ENCODE data around the gene TMEM144.
"Not testable (repeated sequence)": the region's sequence is repeated elsewhere in the genome, so short reads cannot be mapped to it uniquely, and the experiment has no call there.

TMEM144 gene

DNA sequence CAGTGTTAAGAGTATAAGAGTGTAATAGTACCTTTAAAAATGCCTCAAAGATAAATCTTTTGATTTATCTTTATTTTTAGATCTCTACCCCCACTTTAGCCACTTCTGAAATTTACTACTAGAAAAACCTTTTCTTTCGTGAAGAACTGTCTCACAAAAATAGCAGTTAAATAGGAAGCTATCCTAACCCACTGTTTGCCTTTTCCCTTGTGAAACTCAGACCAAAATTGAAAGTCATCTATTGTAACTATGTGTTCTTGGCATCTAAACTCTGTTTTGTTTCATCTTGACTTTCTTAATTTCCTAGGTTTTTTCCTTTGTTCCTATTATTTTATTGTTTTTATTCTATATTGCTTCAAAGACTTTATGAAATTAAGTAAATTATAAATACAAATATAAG is 7.8 kb upstream of the TMEM144 start:
- no peak for TF ChIP-seq ZNF274 (IDR thresholded peaks at IDR 0.05; ENCODE audit: low read depth, low read length)
- H3K4me3 ChIP-seq (ENCODE audit: low read length) = no peak overlapping the region

GRCh38 chr4:158203436-158203835 is 6.8 kb upstream of the TMEM144 start:
- TF ChIP-seq ZNF274 (IDR thresholded peaks at IDR 0.05; ENCODE audit: low read depth, low read length) = no peak
- H3K4me3 ChIP-seq (ENCODE audit: low read length) = no peak overlapping the region

DNA sequence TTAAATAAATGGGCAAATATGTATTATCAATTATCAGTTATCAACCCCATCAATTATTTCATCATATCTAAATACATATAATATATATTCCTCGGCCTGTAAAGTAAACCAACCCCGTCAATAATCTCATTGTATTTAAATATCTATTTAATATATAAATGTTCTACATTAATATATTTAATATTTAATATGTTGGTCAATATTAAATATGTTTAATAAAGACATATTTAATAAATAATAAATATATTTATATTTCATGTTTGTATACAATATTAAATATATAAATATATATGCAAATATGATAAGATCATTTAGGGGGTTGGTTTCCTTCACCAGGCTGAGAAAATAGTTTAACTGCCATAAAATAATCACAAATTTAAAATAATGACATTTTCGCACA is 6.4 kb upstream of the TMEM144 start:
- TF ChIP-seq ZNF274 (IDR thresholded peaks at IDR 0.05; ENCODE audit: low read depth, low read length) = no peak
- H3K4me3 ChIP-seq (ENCODE audit: low read length) = no peak overlapping the region

GRCh38 chr4:158208963-158209640 is 1.2 kb upstream of the TMEM144 start:
- TF ChIP-seq ZNF274 (IDR thresholded peaks at IDR 0.05; ENCODE audit: low read depth, low read length) = no peak
- no peak overlapping the region for H3K4me3 ChIP-seq (ENCODE audit: low read length)

GRCh38 chr4:158211222-158211621 is 936 bp downstream of the TMEM144 start:
- 0 out of 2 replicates have a peak overlapping the region, but pooled peaks have one; percentile 31 for H3K4me3 ChIP-seq (ENCODE audit: low read length)
- TF ChIP-seq ZNF274 (IDR thresholded peaks at IDR 0.05; ENCODE audit: low read depth, low read length) = no peak

DNA sequence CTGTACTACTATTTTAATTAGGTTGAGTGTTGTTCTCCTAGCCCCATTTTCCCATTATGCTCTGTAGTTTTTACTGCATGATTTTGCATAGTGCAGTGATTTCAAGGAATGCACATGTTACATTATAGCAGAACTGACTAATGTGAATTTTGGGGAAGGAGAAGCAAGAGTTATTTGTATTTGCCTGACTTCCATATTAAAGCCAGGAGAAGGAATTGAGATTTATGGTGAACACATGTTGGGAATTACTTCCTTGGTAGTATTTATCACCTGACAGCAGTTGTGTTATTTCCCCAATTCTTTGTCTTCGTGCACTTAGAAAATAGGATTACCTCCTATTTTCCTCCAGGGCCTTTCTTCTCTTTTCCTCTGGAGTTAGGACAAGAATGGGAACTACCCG is 3.2 kb downstream of the TMEM144 start:
- no peak for TF ChIP-seq ZNF274 (IDR thresholded peaks at IDR 0.05; ENCODE audit: low read depth, low read length)
- no peak overlapping the region for H3K4me3 ChIP-seq (ENCODE audit: low read length)

DNA sequence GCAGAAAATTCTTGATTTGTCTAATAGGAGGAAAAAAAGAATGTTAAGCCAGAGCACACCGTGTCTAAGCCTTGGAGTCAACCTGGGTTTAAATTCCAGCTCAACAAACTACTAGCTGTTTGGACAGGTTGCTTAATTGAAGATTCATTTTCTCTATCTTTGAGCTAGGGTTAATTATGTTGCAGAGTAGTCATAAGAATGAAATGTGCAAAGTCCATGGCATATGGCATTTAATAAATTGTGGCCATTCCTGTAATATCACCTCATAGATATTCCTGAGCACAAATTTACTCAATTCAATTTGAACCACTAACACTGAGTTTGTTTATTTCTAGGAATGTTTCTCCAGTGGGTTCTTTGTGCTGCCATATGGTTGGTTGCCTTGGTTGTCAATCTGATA is 4.6 kb downstream of the TMEM144 start:
- no peak for TF ChIP-seq ZNF274 (IDR thresholded peaks at IDR 0.05; ENCODE audit: low read depth, low read length)
- no peak overlapping the region for H3K4me3 ChIP-seq (ENCODE audit: low read length)

DNA sequence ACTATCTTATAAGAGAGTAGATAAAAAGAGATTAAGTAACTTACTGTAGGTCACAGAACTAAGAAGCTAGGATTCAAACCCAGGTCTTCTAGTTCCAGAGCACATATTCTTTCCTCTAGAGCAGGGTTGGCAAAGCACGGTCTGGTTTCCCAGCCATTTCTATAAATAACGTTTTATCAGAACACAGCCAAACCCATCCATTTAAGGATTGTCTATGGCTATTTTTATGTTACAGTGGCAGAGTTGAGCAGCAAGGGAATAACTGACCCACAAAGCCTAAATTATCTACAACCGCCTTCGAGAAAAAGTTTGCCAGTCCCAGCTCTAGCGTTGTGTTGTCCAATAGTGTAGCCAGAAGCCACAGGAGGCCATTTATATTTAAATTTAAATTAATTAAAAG is 7.5 kb downstream of the TMEM144 start:
- H3K4me3 ChIP-seq (ENCODE audit: low read length) = no peak overlapping the region
- no peak for TF ChIP-seq ZNF274 (IDR thresholded peaks at IDR 0.05; ENCODE audit: low read depth, low read length)

DNA sequence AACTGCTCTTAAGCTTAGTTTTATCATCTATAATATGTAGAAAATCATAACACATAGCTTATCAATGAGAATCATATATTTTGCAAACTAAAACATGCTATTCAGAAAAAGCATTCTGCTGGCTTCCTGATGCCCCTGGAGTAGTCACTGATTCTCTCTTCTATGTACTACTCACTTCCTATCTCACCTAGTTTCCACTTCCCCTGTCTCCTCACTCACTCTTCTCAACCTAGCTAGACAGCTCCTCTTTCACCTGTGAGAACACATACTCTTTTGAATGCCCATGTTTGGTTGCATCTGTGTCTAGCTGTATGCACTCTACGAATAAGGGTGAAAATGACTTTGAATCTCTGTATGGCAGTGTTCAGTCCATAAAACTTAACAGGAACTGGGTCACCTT is 9.3 kb downstream of the TMEM144 start:
- H3K4me3 ChIP-seq (ENCODE audit: low read length) = no peak overlapping the region
- no peak for TF ChIP-seq ZNF274 (IDR thresholded peaks at IDR 0.05; ENCODE audit: low read depth, low read length)

DNA sequence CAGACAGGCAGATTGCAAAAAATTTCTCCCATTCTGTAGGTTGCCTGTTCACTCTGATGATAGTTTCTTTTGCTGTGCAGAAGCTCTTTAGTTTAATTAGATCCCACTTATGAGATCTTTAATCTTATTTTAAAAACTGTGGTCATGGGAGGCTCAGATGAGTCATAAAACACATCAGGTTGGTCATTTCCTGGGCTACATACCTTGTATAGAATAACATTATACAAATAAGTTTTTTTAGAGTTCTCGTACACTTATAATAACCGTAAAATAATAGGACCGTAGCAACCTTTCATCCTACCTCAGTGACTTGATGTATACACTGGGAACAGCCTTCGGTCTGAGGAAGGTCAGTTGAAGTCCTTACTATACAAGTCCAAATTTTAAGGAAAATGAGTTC is 14.0 kb downstream of the TMEM144 start:
- H3K4me3 ChIP-seq (ENCODE audit: low read length) = not testable (repeated sequence)

DNA sequence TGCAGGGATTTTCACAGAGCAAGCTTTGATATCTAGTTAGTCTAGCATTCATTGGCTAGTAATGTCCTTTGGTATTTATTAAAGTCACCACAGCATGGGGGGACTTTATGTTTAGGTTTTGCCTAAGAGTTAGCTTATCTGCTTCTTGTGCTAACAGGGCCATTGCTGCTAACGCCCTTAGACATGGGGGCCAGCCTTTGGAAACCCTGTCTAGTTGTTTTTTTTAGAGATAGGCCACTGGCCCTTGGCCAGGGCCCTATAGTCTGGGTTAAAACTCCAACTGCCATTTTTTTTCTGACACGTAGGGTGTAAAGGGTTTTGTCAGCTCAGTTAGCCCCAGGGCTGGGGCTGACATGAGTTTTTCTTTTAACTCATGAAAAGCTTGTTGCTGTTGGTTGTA is 14.7 kb downstream of the TMEM144 start:
- H3K4me3 ChIP-seq (ENCODE audit: low read length) = not testable (repeated sequence)

DNA sequence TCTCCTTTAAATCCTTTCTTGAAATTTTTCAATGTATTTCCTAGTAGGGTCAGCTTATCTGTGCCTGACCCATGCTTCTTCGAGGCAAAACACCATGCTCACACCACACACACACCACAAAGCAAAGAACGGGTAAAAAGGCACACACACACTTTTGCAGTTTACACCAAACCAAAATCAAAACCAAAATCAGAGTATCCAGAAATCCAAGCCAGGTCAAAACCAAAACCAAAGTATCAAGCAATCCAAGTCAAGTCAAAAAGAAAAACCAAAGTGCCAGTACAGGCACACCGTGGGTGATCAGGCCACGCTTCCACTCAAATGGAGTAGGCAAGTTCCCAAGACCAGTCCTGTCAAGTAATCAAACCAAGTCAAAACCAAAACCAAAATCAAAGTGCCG is 17.6 kb downstream of the TMEM144 start:
- not testable (repeated sequence) for H3K4me3 ChIP-seq (ENCODE audit: low read length)

- H3K4me3 ChIP-seq (ENCODE audit: low read length) = not testable (repeated sequence)
Observed at GRCh38 chr4:158228399-158228798, 18.1 kb downstream of the TMEM144 start.

GRCh38 chr4:158229768-158230167 is 19.5 kb downstream of the TMEM144 start:
- no peak for TF ChIP-seq ZNF274 (IDR thresholded peaks at IDR 0.05; ENCODE audit: low read depth, low read length)
- H3K4me3 ChIP-seq (ENCODE audit: low read length) = no peak overlapping the region

DNA sequence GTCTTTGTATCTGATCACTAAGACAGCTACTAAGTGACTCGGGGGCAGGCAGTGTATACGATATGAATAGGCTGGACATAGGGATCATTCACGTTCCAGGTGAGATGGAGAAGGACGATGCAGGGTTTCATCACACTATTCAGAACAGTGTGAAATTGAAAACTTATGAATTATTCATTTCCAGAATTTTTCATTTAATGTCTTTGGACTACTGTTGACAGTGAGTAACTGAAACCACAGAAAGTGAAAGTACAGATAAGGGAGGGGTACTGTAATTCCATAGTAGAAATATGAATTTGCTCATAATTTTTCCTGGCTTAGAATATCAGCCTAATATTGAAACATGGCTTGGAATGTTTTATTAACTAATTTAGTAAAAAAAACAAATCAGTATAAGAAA is 24.4 kb downstream of the TMEM144 start:
- no peak for TF ChIP-seq ZNF274 (IDR thresholded peaks at IDR 0.05; ENCODE audit: low read depth, low read length)
- H3K4me3 ChIP-seq (ENCODE audit: low read length) = no peak overlapping the region

DNA sequence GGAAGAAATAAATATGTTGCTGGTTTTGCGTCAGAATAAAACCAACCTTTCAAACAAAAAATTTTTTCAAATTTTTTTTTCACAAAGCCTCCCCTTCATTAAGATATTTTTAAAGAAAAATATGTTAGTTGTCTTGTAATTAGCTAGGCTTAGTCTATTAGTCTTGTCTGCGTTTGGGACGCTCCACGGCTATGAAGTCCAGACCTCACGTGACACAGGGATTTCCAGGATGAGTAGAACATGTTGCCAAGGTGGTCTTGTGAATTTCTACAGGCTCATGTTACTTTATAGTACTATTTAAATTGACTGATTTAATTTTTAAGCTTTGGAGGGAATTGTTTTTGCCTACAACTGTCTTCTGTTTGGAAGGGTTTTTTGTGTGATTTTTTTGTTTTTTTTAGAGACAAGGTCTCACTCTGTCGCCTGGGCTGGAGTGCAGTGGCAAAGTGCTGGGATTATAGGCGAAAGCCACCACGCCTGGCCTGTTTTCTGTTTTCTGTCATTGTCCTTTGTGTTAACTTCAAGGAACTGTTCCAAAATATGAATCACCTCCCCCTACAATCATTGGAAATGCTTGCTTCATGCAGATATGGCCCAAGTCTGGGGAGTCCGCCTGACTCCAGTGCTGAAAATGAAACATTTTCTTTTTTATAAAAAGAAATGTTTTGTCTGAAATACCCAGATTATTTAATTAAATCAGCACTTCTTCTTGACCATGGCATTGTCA is 26.2 kb downstream of the TMEM144 start:
- TF ChIP-seq ZNF274 (IDR thresholded peaks at IDR 0.05; ENCODE audit: low read depth, low read length) = no peak
- H3K4me3 ChIP-seq (ENCODE audit: low read length) = no peak overlapping the region
